Activated naive CD8-positive, alpha-beta T cell treated with anti-CD3 and anti-CD28 coated beads, Interleukin-2, amount 10 ng/mL, durations not matched to agents 7 days and 5 days (primary cell): ENCODE data around the gene VSTM2B. TPM values are rescaled to one million over a fixed set of nuclear protein-coding genes. Genes with fewer than 3 reads are reported as not detected.

ENCODE experiments used
- ATAC-seq: fragments of 150-1000 bp; cut with Tn5 transposase; one replicate; pipeline ENCODE4 v1.10.0; 2021; ENCODE audit warnings: low read depth, moderate library complexity
- POLR2A ChIA-PET: fragments of 350-600 bp; sonication (Branson Sonifier 250); formaldehyde crosslinking; loops from one replicate; lab custom pipeline; 2021; ENCODE audit warnings: antibody characterized with exemption; lab: Charles Lee
- DNase-seq: peaks from one replicate; pipeline ENCODE4 v3.0.0; 2021
- H3K27ac Mint-ChIP-seq: one replicate; pipeline ENCODE4 v1.8.0; 2022; ENCODE audit warnings: mild to moderate bottlenecking, mixed read lengths
- H3K27me3 Mint-ChIP-seq: one replicate; pipeline ENCODE4 v1.8.0; 2022; ENCODE audit warnings: mild to moderate bottlenecking, moderate library complexity, mixed read lengths
- H3K36me3 Mint-ChIP-seq: one replicate; pipeline ENCODE4 v1.8.0; 2021; ENCODE audit warnings: mild to moderate bottlenecking, mixed read lengths
- H3K4me1 Mint-ChIP-seq: one replicate; pipeline ENCODE4 v1.8.0; 2021; ENCODE audit warnings: mixed read lengths
- H3K4me3 Mint-ChIP-seq: one replicate; pipeline ENCODE4 v1.8.0; 2022; ENCODE audit warnings: mild to moderate bottlenecking, moderate library complexity, mixed read lengths
- H3K9me3 Mint-ChIP-seq: one replicate; pipeline ENCODE4 v1.8.0; 2021; ENCODE audit warnings: mixed read lengths
- total RNA-seq, 2 experiments: library from RNA; stranded (reverse); gene quantifications; one replicate each; pipeline ENCODE4 v1.2.3, GENCODE V29; 2021

VSTM2B gene
- total RNA-seq, 2 experiments from 2014 or later = not detected

DNA sequence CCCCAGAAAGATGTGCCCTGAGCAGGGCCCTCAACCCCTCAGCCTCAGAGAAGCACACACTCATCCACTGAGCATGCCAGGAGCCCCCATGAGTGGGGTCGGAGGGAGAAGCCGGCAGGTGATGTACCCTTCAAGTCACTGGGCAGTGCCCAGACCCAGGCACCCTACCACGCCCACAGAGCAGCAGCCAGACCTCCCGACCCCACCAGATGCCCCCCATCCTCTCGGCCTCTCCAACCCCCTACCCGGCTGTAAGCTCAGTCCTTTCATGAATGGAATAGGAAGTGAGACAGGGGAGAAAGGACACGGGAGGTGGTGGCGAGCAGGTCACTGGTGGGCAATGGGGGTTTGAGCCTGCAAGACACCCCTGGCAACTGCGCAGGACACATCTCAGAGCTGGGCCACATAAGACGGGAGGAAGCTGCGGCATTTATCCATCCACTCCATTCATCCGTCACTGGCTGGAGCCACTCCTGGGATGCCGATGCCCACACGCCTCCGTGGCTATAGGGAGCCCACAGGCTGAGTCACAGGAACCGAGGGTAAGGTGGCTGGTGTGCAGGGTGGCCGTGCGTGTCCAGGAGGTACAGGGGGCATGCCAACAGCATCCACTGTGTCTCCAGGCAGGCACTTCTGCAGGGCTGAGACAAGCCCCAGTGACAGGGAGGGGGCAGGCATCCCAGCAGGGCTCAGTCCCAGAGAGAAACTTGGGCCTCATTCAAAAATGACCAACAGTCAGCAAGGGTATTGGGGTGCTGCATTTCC lies 23.8 kb upstream of the VSTM2B start:
- Mint-ChIP-seq H3K27me3 (no peaks in the 10 kb centered on the region), H3K4me1 (no peaks in the 10 kb centered on the region), H3K27ac (no peak overlapping the region), H3K4me3 (no peak overlapping the region), H3K36me3 (no peaks in the 10 kb centered on the region), H3K9me3 (no peaks in the 10 kb centered on the region)
- DNase-seq (no peak), ATAC-seq (no peak)
- POLR2A ChIA-PET = no interaction called here

DNA sequence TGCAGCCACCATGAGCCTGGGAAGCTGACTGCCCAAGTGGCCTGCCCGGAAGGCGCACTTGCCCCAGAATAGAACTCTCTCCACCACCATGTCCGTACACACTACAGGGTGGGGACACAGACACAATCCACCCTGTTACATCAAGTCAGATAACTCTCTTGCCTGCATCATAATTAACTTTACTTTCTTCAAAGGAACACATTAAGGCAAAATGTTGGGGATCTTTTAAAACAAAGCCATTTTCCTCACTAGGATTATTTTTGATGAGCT lies 23.3 kb upstream of the VSTM2B start:
- no peaks in the 10 kb centered on the region for H3K4me1 Mint-ChIP-seq
- no peak overlapping the region for H3K27ac Mint-ChIP-seq
- ATAC-seq (no peak), DNase-seq (no peak)
- no peaks in the 10 kb centered on the region for H3K27me3 Mint-ChIP-seq
- H3K36me3 Mint-ChIP-seq = no peaks in the 10 kb centered on the region
- H3K4me3 Mint-ChIP-seq = no peak overlapping the region
- POLR2A ChIA-PET = no interaction called here
- H3K9me3 Mint-ChIP-seq = no peaks in the 10 kb centered on the region

DNA sequence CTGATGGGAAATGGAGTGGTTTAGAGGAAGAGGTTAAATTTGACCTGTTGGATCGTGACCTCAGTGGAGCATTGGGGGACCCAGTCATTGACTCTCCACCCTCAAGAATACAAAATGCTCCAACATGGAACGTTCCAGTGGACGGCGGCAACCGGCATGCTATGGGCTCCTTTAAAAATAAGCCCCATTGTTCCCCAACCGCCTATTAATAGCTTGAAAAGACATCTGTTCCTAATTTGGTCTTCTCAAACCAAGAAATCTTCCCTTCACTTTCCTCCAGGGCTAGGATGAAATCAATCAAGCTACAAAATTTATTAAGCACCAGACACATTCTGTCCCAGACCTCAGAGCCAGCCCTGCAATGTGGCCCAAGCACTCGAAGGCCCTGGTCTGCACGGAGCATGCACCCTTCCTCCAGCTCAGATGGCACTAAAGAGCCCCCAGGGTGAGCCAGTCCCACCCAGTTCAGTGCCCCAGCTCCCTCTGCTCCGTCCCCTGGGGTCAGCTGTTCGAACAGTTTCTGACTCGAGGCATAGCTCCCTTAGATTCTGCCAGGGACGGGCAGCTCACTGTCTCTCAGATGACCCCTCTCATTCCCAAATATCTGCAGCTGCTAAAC lies 22.5 kb upstream of the VSTM2B start:
- Mint-ChIP-seq H3K36me3 (no peaks in the 10 kb centered on the region), H3K9me3 (no peaks in the 10 kb centered on the region), H3K27me3 (no peaks in the 10 kb centered on the region), H3K4me3 (no peak overlapping the region), H3K4me1 (no peaks in the 10 kb centered on the region), H3K27ac (no peak overlapping the region)
- POLR2A ChIA-PET = no interaction called here
- ATAC-seq (no peak), DNase-seq (no peak)

GRCh38 chr19:29503785-29504184 lies 22.0 kb upstream of the VSTM2B start:
- no peaks in the 10 kb centered on the region for H3K9me3 Mint-ChIP-seq
- no peak overlapping the region for H3K27ac Mint-ChIP-seq
- H3K4me1 Mint-ChIP-seq = no peaks in the 10 kb centered on the region
- ATAC-seq = no peak
- no peak overlapping the region for H3K4me3 Mint-ChIP-seq
- H3K36me3 Mint-ChIP-seq = no peaks in the 10 kb centered on the region
- DNase-seq = no peak
- POLR2A ChIA-PET = no interaction called here
- no peaks in the 10 kb centered on the region for H3K27me3 Mint-ChIP-seq

- ATAC-seq (no peak), DNase-seq (no peak)
- no peaks in the 10 kb centered on the region for H3K4me1 Mint-ChIP-seq
- H3K27ac Mint-ChIP-seq = no peak overlapping the region
- no peaks in the 10 kb centered on the region for H3K36me3 Mint-ChIP-seq
- H3K27me3 Mint-ChIP-seq = no peaks in the 10 kb centered on the region
- POLR2A ChIA-PET = no interaction called here
- H3K9me3 Mint-ChIP-seq = no peaks in the 10 kb centered on the region
- no peak overlapping the region for H3K4me3 Mint-ChIP-seq
Measured at GRCh38 chr19:29504454-29504853, 21.3 kb upstream of the VSTM2B start.

GRCh38 chr19:29505097-29505824 lies 20.5 kb upstream of the VSTM2B start:
- Mint-ChIP-seq H3K9me3 (no peaks in the 10 kb centered on the region), H3K4me3 (no peak overlapping the region), H3K27me3 (peaks cover 2% of the 10 kb centered on the region), H3K4me1 (no peaks in the 10 kb centered on the region), H3K36me3 (no peaks in the 10 kb centered on the region), H3K27ac (no peak overlapping the region)
- ATAC-seq (no peak), DNase-seq (no peak)
- POLR2A ChIA-PET = no interaction called here

DNA sequence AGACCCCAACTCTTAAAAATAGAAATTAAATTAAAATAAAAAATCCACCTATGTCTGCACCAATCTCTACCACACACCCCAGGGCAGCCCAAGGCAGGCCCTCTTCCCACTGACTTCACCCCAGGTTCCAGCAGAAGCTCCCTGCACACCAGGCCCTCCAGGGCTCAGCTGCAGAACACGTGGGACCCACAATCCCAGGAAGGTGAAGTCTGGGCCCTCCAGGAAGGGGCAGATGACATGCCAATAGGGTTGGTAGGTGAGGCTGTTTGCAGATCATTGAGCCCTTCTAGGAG lies 19.2 kb upstream of the VSTM2B start:
- Mint-ChIP-seq H3K27ac (no peak overlapping the region), H3K27me3 (peaks cover 5% of the 10 kb centered on the region), H3K9me3 (no peaks in the 10 kb centered on the region), H3K36me3 (no peaks in the 10 kb centered on the region), H3K4me1 (no peaks in the 10 kb centered on the region), H3K4me3 (no peak overlapping the region)
- no peak for ATAC-seq
- DNase-seq = no peak
- POLR2A ChIA-PET = no interaction called here

DNA sequence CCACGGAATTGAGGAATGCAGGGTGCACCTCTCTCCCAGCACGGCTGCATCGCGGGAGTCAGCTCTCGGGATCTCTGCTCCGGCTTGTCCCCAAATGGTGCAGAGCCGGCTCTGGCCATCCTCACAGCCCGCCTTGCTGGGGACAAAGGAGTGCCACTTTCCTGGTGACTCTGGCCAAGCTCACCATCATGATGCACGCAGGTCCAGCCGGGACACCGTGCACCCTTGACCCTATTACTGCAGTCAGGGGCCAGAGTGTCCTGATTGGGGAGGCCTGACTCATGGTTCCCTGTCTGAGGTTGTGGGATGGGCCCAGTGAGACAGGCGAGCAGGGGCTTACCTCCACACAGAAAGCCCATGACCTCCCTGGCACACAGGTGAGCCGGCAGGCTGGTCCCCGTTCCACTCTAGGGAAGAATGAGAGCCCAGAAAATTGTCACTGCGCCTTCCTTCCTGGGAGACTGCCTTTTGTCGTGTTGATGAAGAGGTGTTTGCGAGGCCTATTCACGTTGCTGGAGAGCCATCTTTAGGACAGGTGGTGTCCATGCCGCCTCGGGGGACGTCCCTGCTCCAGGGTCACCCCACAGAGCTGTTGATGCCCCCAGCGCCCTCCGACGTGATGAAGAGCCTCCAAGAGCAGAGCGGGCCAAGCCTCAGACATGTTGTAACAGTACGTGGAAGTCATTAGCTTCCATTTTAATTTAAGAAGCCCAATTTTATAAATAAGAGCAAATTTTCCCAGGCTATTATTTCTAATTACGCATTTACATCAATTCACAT lies 18.5 kb upstream of the VSTM2B start:
- POLR2A ChIA-PET = no interaction called here
- H3K9me3 Mint-ChIP-seq = no peaks in the 10 kb centered on the region
- no peaks in the 10 kb centered on the region for H3K36me3 Mint-ChIP-seq
- no peaks in the 10 kb centered on the region for H3K4me1 Mint-ChIP-seq
- no peak for DNase-seq
- H3K27me3 Mint-ChIP-seq = peaks cover 7% of the 10 kb centered on the region
- ATAC-seq = no peak
- H3K27ac Mint-ChIP-seq = no peak overlapping the region
- no peak overlapping the region for H3K4me3 Mint-ChIP-seq

DNA sequence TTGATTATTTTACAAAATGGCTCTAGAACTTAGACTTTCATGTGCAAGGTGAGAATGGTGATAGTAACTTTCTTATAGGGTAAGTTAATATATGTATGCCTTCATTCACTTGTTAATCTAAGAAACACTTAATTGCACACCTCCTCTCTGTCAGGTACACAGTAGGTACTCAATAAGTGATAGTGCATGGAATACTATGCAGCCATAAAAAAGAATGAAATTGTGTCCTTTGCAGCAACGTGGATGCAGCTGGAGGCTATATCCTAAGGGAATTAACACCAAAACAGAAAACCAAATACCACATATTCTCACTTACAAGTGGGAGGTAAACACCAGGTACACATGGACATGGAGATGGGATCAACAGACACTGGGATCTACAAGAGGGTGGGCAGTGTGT lies 17.6 kb upstream of the VSTM2B start:
- Mint-ChIP-seq H3K4me1 (no peaks in the 10 kb centered on the region), H3K4me3 (no peak overlapping the region), H3K27me3 (peaks cover 7% of the 10 kb centered on the region), H3K27ac (no peak overlapping the region), H3K36me3 (no peaks in the 10 kb centered on the region), H3K9me3 (no peaks in the 10 kb centered on the region)
- POLR2A ChIA-PET = no interaction called here
- ATAC-seq (no peak), DNase-seq (no peak)

GRCh38 chr19:29509456-29509855 lies 16.3 kb upstream of the VSTM2B start:
- no peaks in the 10 kb centered on the region for H3K36me3 Mint-ChIP-seq
- ATAC-seq = no peak
- POLR2A ChIA-PET = no interaction called here
- no peak overlapping the region for H3K27ac Mint-ChIP-seq
- no peak overlapping the region for H3K4me3 Mint-ChIP-seq
- DNase-seq = no peak
- no peaks in the 10 kb centered on the region for H3K4me1 Mint-ChIP-seq
- no peaks in the 10 kb centered on the region for H3K9me3 Mint-ChIP-seq
- peaks cover 7% of the 10 kb centered on the region for H3K27me3 Mint-ChIP-seq

DNA sequence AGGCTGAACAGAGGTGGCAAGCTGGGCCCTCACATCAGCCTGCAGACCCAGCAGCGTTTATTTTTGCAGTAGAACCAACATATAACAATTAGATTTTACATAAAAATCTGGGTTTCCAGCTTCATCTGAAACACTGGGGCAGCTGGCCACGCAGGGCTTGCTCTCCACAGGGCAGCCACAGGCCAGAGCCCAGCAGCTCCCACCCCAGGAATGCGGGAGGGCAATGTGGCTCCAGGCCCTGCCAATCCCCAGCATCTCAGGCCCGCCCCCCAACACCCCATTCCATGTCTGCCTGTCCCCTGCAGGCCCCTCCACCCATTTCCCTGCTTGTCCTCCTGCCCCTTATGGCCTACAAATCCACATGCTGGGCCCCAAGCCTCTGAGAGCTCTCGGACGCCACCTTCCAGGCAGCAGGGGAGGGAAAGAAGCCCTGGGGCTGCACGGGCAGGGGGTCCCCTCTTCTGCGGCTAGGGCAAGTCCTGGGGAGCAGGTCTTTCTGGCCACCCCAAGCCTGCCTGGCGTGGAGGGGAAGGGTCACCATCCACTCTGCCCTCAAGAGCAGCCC lies 15.0 kb upstream of the VSTM2B start:
- Mint-ChIP-seq H3K27me3 (peaks cover 7% of the 10 kb centered on the region), H3K4me1 (no peaks in the 10 kb centered on the region), H3K4me3 (no peak overlapping the region), H3K36me3 (no peaks in the 10 kb centered on the region), H3K9me3 (no peaks in the 10 kb centered on the region), H3K27ac (no peak overlapping the region)
- POLR2A ChIA-PET = no interaction called here
- DNase-seq = no peak
- ATAC-seq = no peak

DNA sequence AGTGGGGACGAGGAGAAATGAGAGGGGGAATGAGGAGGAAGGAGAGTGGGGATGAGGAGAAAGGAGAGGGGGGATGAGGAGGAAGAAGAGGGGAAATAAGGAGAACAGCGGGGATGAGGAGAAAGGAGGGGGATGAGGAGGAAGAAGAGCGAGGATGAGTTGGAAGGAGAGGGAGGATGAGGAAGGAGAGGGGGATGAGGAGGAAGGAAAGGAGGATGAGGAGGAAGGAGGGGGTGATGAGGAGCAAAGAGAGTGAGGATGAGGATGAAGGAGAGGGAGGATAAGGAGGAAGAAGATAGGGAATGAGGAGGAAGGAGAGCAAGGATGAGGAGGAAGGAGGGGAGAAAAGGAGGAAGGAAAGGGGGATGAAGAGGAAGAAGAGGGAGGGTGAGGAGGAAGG lies 14.0 kb upstream of the VSTM2B start:
- Mint-ChIP-seq H3K36me3 (no peaks in the 10 kb centered on the region), H3K27ac (no peak overlapping the region), H3K4me3 (no peak overlapping the region), H3K4me1 (no peaks in the 10 kb centered on the region), H3K9me3 (no peaks in the 10 kb centered on the region), H3K27me3 (peaks cover 7% of the 10 kb centered on the region)
- POLR2A ChIA-PET = no interaction called here
- DNase-seq (no peak), ATAC-seq (no peak)

DNA sequence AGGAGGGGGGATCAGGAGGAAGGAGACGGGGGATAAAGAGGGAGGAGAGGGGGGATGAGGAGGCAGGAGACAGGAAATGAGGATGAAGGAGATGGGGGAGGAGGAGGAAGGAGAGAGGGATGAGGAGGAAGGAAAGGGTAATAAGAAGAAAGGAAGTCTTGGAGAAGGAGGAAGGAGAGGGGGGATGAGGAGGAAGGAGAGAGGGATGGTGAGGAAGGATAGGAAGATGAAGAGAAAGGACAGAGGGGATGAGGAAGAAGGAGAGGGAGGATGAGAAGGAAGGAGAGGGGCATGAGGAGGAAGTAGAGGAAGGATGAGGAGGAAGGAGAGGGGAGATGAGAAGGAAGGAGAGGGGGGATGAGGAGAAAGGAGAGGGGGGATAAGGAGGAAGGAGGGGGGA lies 13.0 kb upstream of the VSTM2B start:
- no peak overlapping the region for H3K4me3 Mint-ChIP-seq
- H3K9me3 Mint-ChIP-seq = no peaks in the 10 kb centered on the region
- DNase-seq = no peak
- POLR2A ChIA-PET = no interaction called here
- H3K27ac Mint-ChIP-seq = no peak overlapping the region
- H3K27me3 Mint-ChIP-seq = peaks cover 7% of the 10 kb centered on the region
- H3K4me1 Mint-ChIP-seq = no peaks in the 10 kb centered on the region
- ATAC-seq = no peak
- no peaks in the 10 kb centered on the region for H3K36me3 Mint-ChIP-seq
